Fibroblast of villous mesenchyme (primary cell): ENCODE data around the gene ZBTB47. TPM values are rescaled to one million over a fixed set of nuclear protein-coding genes. Genes with fewer than 3 reads are reported as not detected.

Source experiments
- DNase-seq: peaks from one replicate; pipeline ENCODE4 v3.0.0-alpha.2; 2010; ENCODE audit warnings: low read depth
- H3K4me3 ChIP-seq: 2 replicates; pipeline ENCODE4 v1.5.1; 2011; ENCODE audit warnings: low read depth, mild to moderate bottlenecking, low read length
- total RNA-seq: library from RNA; depleted of rRNA; stranded (reverse); fragments of >200 nt; gene quantifications from 2 replicates; pipeline ENCODE4 v1.2.3, GENCODE V29; 2012
- TF ChIP-seq, protein P1 (sequence below): IDR thresholded peaks from 2 replicates; pipeline ENCODE4 v1.5.1; 2012; ENCODE audit warnings: low read depth, mild to moderate bottlenecking, low read length; ENCODE audit not compliant: insufficient read depth

Gene ZBTB47
- total RNA-seq, 1 donor, result 25.9 TPM

DNA sequence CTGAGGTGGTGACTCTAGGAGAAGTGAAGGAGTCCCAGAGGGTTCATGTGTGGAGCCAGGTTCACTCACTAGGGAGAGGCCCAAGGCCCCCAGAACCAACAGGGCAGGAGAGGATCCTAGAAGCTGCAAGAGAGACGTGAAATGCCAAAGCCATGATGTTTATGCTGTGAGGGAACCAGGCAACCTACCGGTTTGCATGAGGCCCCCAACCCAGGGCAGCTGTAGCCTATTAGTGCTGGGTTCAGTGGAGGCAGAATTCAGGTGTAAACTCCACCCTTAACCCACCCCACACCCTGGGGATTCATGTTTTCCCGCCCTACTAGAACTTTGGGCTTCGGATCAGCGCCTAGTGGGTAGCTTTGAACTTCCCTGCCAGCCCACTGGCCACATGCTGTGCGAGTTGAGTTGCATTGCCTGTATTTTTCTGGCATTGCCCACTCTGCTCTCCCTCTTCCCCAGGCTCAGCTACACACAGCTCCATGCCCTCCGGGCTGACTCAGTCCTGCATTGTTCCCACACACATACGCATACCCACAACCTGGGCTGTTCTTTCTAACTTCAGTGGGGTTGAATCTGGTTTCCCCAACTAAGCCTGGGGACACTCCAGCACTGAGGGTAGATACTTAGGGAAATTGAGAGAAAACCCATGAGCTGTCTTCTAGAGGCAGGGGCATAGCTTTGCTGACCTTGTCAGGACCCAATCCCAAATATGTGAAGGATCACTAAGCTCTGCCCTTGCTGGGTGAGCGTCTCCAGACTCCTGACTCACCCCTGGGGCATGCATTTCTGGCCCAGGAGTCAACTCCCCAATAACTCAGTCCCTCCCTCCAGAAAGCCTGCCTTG lies 2.0 kb upstream of the ZBTB47 start:
- peak overlapping the region; percentile 91 for H3K4me3 ChIP-seq
- TF ChIP-seq, protein P1, sequence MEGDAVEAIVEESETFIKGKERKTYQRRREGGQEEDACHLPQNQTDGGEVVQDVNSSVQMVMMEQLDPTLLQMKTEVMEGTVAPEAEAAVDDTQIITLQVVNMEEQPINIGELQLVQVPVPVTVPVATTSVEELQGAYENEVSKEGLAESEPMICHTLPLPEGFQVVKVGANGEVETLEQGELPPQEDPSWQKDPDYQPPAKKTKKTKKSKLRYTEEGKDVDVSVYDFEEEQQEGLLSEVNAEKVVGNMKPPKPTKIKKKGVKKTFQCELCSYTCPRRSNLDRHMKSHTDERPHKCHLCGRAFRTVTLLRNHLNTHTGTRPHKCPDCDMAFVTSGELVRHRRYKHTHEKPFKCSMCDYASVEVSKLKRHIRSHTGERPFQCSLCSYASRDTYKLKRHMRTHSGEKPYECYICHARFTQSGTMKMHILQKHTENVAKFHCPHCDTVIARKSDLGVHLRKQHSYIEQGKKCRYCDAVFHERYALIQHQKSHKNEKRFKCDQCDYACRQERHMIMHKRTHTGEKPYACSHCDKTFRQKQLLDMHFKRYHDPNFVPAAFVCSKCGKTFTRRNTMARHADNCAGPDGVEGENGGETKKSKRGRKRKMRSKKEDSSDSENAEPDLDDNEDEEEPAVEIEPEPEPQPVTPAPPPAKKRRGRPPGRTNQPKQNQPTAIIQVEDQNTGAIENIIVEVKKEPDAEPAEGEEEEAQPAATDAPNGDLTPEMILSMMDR, result no peak
- peak; percentile 67 for DNase-seq

- TF ChIP-seq, protein P1, result no peak
- no peak for DNase-seq
- peak overlapping the region; percentile 91 for H3K4me3 ChIP-seq
Observed at GRCh38 chr3:42652251-42652610, 1.3 kb upstream of the ZBTB47 start.

DNA sequence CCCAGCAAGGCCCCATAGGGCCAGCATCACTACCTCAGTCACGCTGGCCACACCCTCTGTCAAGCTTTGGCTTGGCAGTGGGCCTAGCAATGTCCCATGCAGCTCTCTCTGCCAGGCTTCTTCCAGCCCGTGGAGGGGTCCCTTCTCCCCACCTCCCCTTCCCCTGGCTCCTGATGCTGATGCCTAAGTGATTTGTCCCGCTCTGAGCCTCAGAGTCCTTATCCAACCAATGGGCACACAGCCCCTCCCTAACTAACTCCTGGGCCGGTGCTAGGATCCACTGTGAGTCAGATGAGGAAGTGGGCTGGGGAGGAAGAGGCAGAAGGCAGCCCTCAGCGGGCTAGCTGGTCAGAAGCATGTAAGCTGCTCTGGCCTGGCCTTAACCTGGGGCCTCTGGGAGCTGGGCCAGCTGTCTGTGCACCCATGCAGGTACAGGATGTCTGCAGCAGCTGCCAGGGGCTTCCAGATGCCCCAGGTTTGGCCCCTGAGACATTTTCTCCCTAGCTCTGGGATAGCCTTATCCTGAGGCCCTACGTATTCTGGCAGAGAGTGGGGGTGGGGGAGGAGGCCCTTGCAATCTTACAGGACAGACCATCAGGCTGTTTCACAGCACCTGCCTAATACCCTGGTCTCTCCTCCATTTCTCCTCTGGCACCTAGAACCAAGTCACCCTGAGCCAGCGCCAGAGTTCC lies 740 bp upstream of the ZBTB47 start:
- peak overlapping the region; percentile 91 for H3K4me3 ChIP-seq
- TF ChIP-seq, protein P1, result no peak
- DNase-seq, result peak; percentile 69

GRCh38 chr3:42653303-42653559 lies 266 bp upstream of the ZBTB47 start:
- H3K4me3 ChIP-seq, result peak overlapping the region; percentile 91
- DNase-seq, result no peak
- TF ChIP-seq, protein P1, result no peak

- peak; percentile 49 for DNase-seq
- TF ChIP-seq, protein P1, result peak; percentile 8
- peak overlapping the region; percentile 91 for H3K4me3 ChIP-seq
Observed at GRCh38 chr3:42654331-42655201, 1.1 kb downstream of the ZBTB47 start.

GRCh38 chr3:42655331-42655888 lies 1.9 kb downstream of the ZBTB47 start:
- DNase-seq, result no peak
- peak overlapping the region; percentile 91 for H3K4me3 ChIP-seq
- TF ChIP-seq, protein P1, result no peak
